BJ (cell line): Measurements from ENCODE around the gene PRAMEF1. TPM values are rescaled to one million over a fixed set of nuclear protein-coding genes. Genes with fewer than 3 reads are reported as not detected.
"Not testable (repeated sequence)": the region's sequence is repeated elsewhere in the genome, so short reads cannot be mapped to it uniquely, and the experiment has no call there.

Experiments
- CTCF ChIA-PET: fragments of 350-600 bp; formaldehyde crosslinking; extraction: SDS; loops from one replicate; lab custom pipeline; 2021; ENCODE audit warnings: antibody characterized with exemption, inconsistent platforms; lab: Yijun Ruan, JAX
- POLR2A ChIA-PET: fragments of 300-600 bp; sonication (Branson Sonifier 250); formaldehyde crosslinking; extraction: SDS; loops from one replicate; lab custom pipeline; 2021; ENCODE audit warnings: antibody characterized with exemption; lab: Charles Lee
- DNase-seq: peaks from one replicate; pipeline ENCODE4 v3.0.0-alpha.2; 2011; ENCODE audit warnings: low read depth
- H3K27me3 ChIP-seq: 2 replicates; pipeline ENCODE4 v1.6.0; 2011; ENCODE audit warnings: low read length; ENCODE audit not compliant: control insufficient read depth, insufficient read depth
- H3K36me3 ChIP-seq: 2 replicates; pipeline ENCODE4 v1.5.1; 2011; ENCODE audit warnings: low read length; ENCODE audit not compliant: control insufficient read depth, insufficient read depth
- H3K4me3 ChIP-seq: 2 replicates; pipeline ENCODE4 v1.5.1; 2011; ENCODE audit warnings: low read depth, mild to moderate bottlenecking, control low read depth, low read length
- CTCF ChIP-seq: IDR thresholded peaks from 2 replicates; pipeline ENCODE4 v1.5.1; 2011; ENCODE audit warnings: low read depth, mild to moderate bottlenecking, control low read depth, inconsistent platforms, low read length, moderate library complexity; ENCODE audit not compliant: insufficient read depth
- polyA plus RNA-seq: library from polyadenylated mRNA; depleted of rRNA; stranded (reverse); fragments of >200 nt; gene quantifications from 2 replicates; pipeline ENCODE4 v1.2.3, GENCODE V29; 2011

PRAMEF1 gene
- polyA plus RNA-seq, 1 experiment: not detected

- H3K27me3 ChIP-seq: no peaks in the 10 kb centered on the region
- ChIA-PET CTCF (interaction anchor here (0.6 to 0.8 kb wide), 2 partner anchors 22 to 117 kb away, joined by 3 read pairs; no protein-coding TSS in a partner anchor), POLR2A (no interaction called here)
Measured at GRCh38 chr1:12774801-12775345, 16.3 kb upstream of the PRAMEF1 start.

DNA sequence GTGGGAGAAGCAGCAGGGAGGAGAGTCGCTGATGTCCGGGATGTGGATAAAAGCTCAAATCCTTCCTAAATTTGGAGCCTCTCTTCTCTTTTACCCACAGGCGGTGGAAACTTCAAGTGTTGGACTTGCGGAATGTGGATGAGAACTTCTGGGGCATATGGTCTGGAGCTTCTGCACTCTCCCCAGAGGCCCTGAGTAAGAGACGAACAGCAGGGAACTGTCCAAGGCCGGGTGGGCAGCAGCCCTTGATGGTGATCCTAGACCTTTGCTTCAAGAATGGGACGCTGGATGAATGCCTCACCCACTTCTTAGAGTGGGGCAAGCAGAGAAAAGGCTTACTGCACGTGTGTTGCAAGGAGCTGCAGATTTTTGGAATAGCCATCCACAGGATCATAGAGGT, 15.8 kb upstream of the PRAMEF1 start:
- Histone ChIP-seq H3K4me3 (no peak overlapping the region), H3K27me3 (no peaks in the 10 kb centered on the region), H3K36me3 (no peaks in the 10 kb centered on the region)
- no peak for TF ChIP-seq CTCF
- ChIA-PET POLR2A (no interaction called here), CTCF (interaction anchor here (0.8 kb wide), 1 partner anchor 21 kb away, joined by 3 read pairs; no protein-coding TSS in a partner anchor)
- no peak for DNase-seq

More at GRCh38 chr1:12774801-12775345, 16.3 kb upstream of the PRAMEF1 start:
- no peak overlapping the region for H3K4me3 ChIP-seq
- no peak for TF ChIP-seq CTCF
- H3K36me3 ChIP-seq: no peaks in the 10 kb centered on the region
- no peak for DNase-seq

- CTCF ChIA-PET: no interaction called here
- H3K4me3 ChIP-seq: no peak overlapping the region
- H3K27me3 ChIP-seq: no peaks in the 10 kb centered on the region
- DNase-seq: no peak
- no peak for TF ChIP-seq CTCF
- no peaks in the 10 kb centered on the region for H3K36me3 ChIP-seq
- POLR2A ChIA-PET: no interaction called here
Measured at GRCh38 chr1:12776801-12777557, 14.2 kb upstream of the PRAMEF1 start.

GRCh38 chr1:12778061-12778460, 13.1 kb upstream of the PRAMEF1 start:
- no peak for TF ChIP-seq CTCF
- Histone ChIP-seq H3K4me3 (no peak overlapping the region), H3K27me3 (no peaks in the 10 kb centered on the region), H3K36me3 (no peaks in the 10 kb centered on the region)
- ChIA-PET POLR2A (no interaction called here), CTCF (no interaction called here)
- DNase-seq: no peak

- POLR2A ChIA-PET: no interaction called here
- Histone ChIP-seq H3K27me3 (no peaks in the 10 kb centered on the region), H3K36me3 (no peaks in the 10 kb centered on the region), H3K4me3 (no peak overlapping the region)
- CTCF ChIA-PET: interaction anchor here (0.6 to 0.7 kb wide), 2 partner anchors 120 to 465 kb away, joined by 3 to 5 read pairs; no protein-coding TSS in a partner anchor
- TF ChIP-seq CTCF: no peak
- DNase-seq: no peak
Measured at GRCh38 chr1:12778907-12779306, 12.3 kb upstream of the PRAMEF1 start.

- H3K36me3 ChIP-seq, DNase-seq, H3K27me3 ChIP-seq, CTCF ChIA-PET, POLR2A ChIA-PET, H3K4me3 ChIP-seq: not testable (repeated sequence)
Measured at GRCh38 chr1:12781488-12781887, 9.7 kb upstream of the PRAMEF1 start.
